CD4-positive, alpha-beta T cell treated with Interleukin-17A for 1 hour (primary cell): ENCODE measurements around the gene NT5DC3.
"Not testable (repeated sequence)": the region's sequence is repeated elsewhere in the genome, so short reads cannot be mapped to it uniquely, and the experiment has no call there.

ENCODE experiments used
- DNase-seq: peaks from one replicate; pipeline ENCODE4 v3.0.0-alpha.2; 2020

The NT5DC3 gene

GRCh38 chr12:103830730-103831320 lies 10.2 kb downstream of the NT5DC3 start:
- DNase-seq = no peak

DNA sequence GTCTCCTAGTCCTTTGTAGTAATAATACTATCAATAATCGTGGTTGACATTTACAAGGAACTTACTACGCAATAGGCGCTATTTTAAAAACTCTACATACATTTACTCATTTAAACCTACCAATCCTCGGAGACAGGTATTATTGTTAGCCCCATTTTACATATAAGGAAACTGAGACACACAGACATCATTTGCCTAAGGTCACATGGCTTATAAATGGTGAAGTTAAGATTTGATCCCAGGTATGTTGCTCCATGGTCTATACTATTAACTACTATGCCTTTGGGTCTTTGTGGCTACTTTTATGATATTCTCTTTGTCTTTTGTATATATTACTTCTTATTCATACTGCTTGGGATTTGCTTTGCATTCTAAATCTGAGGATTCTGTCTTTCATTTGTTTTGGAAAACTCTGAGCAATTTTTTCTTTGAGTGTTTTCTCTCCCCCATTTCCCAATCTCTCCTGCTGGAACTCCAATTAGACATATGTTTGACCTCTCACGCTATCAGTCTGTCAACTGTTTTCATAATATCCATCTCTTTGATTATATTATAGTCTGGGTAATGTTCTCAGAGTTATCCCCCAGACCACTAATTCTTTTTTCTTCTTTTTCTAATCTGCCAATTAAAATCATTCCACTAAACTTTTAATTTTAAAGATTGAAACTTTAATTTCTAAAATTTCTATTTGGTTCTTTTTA lies 10.9 kb downstream of the NT5DC3 start:
- DNase-seq = no peak

DNA sequence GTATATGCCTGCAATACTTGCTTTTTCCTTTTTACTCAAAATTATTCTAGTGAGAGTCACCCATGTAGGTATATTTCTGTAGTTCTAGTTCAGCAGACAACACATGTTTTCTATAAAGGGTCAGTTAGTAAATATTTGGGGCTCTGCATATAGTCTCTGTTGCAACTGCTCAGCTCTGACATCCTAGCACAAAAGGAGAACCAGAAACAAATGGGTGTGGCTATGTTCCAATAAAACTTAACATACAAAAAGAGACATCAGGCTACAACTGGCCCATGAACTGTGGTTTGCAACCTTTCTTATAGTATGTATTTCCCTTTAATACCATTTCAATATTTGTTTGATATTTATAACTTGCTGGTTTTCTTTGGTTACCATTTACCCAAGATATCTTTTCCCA lies 11.9 kb downstream of the NT5DC3 start:
- no peak for DNase-seq

DNA sequence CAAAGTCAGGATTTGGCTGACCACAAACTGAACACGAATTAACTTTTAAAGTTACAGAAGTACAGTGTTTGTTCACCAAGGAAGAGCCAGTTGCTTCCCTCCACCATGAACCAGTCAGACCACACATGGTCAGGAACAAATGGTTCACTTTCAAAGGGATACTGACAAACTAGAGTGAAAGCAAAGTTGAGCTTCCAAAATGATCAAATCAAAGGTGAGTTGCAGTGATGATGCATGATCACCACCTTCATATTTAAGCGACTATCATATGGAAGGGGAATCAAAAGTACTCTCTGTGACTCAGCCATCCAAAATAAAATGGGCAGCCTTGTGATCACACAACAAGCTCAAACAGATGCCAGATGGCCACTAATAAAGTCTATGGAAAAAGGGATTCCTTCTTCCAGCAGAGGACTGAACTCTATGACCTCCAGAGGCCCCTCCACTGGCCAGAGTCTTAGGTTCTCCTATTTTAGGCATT lies 13.1 kb downstream of the NT5DC3 start:
- DNase-seq = no peak

- DNase-seq = no peak
These were observed 16.2 kb downstream of the NT5DC3 start for GRCh38 chr12:103824845-103825244.

- DNase-seq = no peak
These were observed 16.7 kb downstream of the NT5DC3 start for GRCh38 chr12:103824290-103824689.

- DNase-seq = no peak
These were observed 17.2 kb downstream of the NT5DC3 start for GRCh38 chr12:103823871-103824270.

DNA sequence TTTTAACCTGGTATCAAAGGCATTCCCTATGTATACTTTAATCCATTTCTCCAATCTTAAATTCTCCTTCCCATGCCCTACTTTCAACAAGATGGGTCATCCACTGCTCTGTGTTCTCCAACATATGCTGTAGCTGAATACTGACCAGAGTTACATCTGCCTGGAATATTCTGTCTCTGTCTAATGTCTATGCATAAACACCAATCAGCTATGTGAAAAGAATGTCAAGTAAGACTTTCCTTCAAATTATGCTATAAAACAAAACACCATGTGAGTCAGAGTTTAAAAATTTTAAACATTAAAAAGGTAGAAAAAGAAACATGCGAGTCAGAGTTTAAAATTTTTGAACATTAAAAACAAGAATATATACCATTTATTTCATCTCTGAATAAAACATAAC lies 19.3 kb downstream of the NT5DC3 start:
- no peak for DNase-seq

DNA sequence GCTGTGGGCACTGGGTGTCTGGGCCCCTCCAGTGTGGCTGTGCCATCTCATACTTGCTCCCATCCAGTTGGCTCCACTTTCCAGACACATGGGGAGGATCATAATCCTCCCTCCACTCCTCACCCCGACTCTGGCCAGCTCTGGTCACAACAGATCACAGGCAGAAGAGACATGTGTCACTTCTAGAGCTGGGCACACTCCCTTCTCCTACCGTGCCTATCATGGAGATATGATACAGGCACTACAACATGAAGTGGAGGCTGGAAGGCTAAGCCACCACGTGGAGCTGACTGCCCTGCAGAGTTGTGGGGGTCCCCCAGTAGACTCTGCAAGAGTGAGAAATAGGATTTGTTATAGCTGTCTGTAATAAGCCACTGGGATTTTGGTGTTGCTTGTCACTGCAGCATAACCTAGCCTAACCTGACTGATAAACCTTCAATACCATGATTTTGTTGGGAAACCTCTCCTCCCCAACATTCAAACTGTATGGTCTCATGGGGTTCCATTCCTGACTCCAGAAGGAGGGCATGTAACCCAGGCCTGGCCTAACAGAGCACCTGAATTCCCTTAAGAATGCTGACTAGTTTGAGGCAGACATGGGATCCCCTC lies 20.0 kb downstream of the NT5DC3 start:
- no peak for DNase-seq

- DNase-seq = no peak
These were observed 20.7 kb downstream of the NT5DC3 start for GRCh38 chr12:103820361-103820760.

- DNase-seq = no peak
These were observed 21.1 kb downstream of the NT5DC3 start for GRCh38 chr12:103819892-103820291.

DNA sequence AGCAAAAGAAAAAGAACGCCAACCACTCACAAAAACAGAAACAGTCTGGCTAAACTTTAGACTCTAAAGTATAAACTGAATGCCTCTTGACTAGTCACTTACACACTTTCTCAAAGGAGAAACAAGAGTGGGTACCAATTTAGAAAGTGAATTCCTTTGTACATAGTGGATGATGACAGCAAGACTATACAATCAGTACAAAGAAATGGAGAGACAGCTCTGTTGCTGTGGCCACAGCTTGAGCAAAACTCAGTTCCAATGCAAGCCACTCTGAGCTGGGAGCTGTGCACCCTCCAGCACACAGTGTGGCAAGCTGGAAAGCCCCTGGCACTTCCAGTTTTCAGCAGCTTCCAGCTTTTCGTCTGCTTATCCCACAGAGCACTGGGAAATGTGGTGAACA lies 21.7 kb downstream of the NT5DC3 start:
- no peak for DNase-seq

DNA sequence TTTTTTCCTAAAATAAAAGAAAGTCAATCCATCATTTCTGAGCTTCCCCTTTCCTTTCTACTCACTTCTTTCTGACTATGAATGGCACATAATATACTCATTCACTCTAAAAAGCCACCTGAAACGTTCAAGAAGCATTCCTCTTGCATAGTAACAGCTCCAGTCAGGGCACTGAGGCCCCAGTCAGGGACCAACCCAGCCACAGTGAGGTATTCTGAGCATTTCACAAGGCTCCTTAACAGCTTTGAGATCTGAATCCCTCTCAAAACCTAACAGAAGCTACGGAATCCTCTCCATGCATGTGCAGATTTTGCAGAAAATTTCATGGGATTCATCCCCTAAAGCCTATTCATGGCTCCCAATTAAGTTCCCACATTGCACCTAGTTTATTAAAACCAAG lies 23.2 kb downstream of the NT5DC3 start:
- DNase-seq = no peak

DNA sequence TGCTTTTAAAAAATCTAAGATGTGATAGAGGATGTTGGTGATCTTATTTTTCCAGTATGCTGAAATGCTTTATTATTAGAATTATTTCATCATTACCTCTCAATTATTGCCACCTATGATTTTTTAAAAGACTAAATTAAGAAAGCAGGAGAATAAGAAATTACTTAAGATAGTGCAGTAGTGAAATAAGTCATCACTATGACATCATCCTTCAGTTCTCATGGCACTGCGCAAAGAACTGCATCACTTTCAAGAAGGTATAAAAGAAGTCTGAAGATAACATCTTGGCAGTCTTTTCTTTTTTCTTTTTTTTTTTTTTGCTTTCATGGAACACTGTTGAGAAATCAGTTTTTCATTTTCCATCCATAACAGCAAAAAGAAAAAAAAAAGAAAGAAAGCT lies 24.4 kb downstream of the NT5DC3 start:
- DNase-seq = no peak

- no peak for DNase-seq
These were observed 26.6 kb downstream of the NT5DC3 start for GRCh38 chr12:103814436-103814835.

DNA sequence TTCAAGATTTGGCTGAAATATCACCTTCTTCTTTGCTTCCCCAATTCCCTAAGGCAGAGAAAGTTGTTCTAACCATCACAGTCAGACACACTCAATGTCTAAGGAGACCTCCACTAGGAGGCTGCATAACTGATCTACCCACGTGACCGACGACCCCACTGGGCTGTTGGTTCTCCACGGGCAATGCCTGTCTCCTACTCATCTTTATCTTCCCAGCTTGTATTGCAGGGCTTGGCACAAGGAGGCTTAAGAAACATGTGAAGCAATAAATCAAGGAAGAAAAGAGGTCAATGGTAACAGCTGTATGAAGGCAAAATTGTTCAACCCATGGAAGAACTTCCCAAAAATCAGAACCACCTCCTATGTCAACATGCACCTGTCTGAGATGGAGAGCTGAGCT lies 27.1 kb downstream of the NT5DC3 start:
- DNase-seq = no peak

GRCh38 chr12:103813426-103813825 lies 27.6 kb downstream of the NT5DC3 start:
- DNase-seq = no peak

- no peak for DNase-seq
These were observed 28.2 kb downstream of the NT5DC3 start for GRCh38 chr12:103812789-103813188.

DNA sequence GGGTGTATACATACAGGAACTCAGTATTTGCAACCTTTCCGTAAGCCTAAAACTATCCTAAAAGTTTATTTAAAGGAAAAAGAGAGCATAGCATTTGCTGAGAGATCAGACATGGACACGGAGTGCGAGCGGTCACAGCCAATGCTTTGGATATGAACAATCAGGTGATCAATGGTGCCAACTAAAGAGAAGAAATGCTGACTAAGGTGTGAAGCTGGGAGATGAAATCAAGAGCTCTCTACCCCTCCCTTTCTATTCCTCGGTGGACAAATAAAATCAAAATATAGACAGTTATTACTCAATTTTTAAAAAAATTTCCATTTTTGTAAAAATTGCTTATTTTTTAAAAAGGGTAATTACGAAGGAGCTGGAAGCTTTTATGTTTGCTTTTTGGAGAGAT lies 29.2 kb downstream of the NT5DC3 start:
- DNase-seq = no peak

GRCh38 chr12:103810111-103810510 lies 30.9 kb downstream of the NT5DC3 start:
- DNase-seq = no peak

- DNase-seq = not testable (repeated sequence)
These were observed 31.4 kb downstream of the NT5DC3 start for GRCh38 chr12:103809639-103810038.

- no peak for DNase-seq
These were observed 31.9 kb downstream of the NT5DC3 start for GRCh38 chr12:103809154-103809553.

GRCh38 chr12:103808239-103808880 lies 32.7 kb downstream of the NT5DC3 start:
- no peak for DNase-seq
